Parathyroid adenoma (tissue), 2 donors: Measurements from ENCODE around the gene MLLT3.

ENCODE experiments used
- H2AFZ ChIP-seq: fragments of 300-600 bp; sonication (generic); one replicate; pipeline ENCODE4 v1.7.0; 2017; ENCODE audit warnings: antibody characterized with exemption, mild to moderate bottlenecking
- H3K27ac ChIP-seq: fragments of 300-600 bp; sonication (generic); one replicate; pipeline ENCODE4 v1.7.0; 2017
- H3K27me3 ChIP-seq: fragments of 300-600 bp; sonication (generic); one replicate; pipeline ENCODE4 v1.7.0; 2017; ENCODE audit warnings: low read length; ENCODE audit not compliant: control insufficient read depth, insufficient read depth
- H3K36me3 ChIP-seq: fragments of 300-600 bp; sonication (generic); one replicate; pipeline ENCODE4 v1.7.0; 2017; ENCODE audit warnings: low read length; ENCODE audit not compliant: control insufficient read depth, insufficient read depth
- H3K4me1 ChIP-seq: fragments of 300-600 bp; sonication (generic); one replicate; pipeline ENCODE4 v1.7.0; 2017; ENCODE audit warnings: control low read depth
- H3K4me2 ChIP-seq: fragments of 300-600 bp; sonication (generic); one replicate; pipeline ENCODE4 v1.7.0; 2017; ENCODE audit warnings: low read length
- H3K4me3 ChIP-seq: fragments of 300-600 bp; sonication (generic); one replicate; pipeline ENCODE4 v1.7.0; 2017; ENCODE audit warnings: low read depth, low read length
- H3K79me2 ChIP-seq: fragments of 300-600 bp; sonication (generic); one replicate; pipeline ENCODE4 v1.7.0; 2017; ENCODE audit warnings: control low read depth
- H3K9ac ChIP-seq: fragments of 300-600 bp; sonication (generic); one replicate; pipeline ENCODE4 v1.7.0; 2017; ENCODE audit warnings: mild to moderate bottlenecking
- H3K9me3 ChIP-seq: fragments of 300-600 bp; sonication (generic); one replicate; pipeline ENCODE4 v1.7.0; 2017; ENCODE audit warnings: low read length; ENCODE audit not compliant: control insufficient read depth
- TF ChIP-seq, protein P1 (sequence below): fragments of 300-600 bp; sonication (generic); IDR thresholded peaks from one replicate; pipeline ENCODE4 v1.7.0; 2017; ENCODE audit warnings: antibody characterized with exemption, mild to moderate bottlenecking
- donor health status: primary hyperparathyroidism.

The MLLT3 gene

DNA sequence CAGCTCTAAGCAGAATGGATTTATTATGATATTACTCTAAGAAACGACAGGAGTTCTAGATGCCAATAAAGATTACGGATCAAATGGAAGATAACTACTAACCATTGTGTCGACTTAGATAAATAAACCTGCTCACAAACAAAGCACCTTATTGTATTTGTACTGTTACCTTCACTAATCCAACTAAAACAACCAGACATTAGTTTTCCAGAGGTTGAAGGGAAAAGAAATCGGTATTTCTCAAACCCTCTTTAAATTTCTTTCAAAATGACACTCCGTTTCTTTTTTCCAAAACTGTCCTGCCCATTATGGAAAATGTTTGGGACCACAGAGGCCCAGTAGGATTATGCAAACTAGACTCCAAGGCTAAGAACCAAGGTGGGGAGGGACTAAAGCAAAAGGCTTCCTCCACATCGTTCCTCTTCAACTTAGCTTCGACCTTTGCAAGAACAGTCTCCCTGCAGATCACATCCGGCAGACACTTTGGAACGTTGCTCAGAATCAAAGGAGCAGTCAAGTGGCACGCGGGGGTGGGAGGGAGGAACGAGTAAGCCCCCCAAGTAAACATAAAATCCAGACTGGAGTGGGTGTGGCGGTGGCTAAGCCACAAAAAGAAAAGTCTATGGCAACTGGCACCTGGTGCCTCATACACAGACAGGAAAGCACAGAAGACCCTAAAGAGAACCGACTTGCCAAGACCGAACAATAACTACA is 2.7 kb downstream of the MLLT3 start:
- Histone ChIP-seq H3K79me2 (no peaks in the 10 kb centered on the region), H3K36me3 (no peaks in the 10 kb centered on the region), H3K4me1 (no peaks in the 10 kb centered on the region), H3K9ac (no peak overlapping the region), H3K4me2 (no peak overlapping the region), H3K27ac (no peak overlapping the region), H3K27me3 (no peaks in the 10 kb centered on the region), H3K4me3 (peak overlapping the region; percentile 89), H2AFZ (no peak overlapping the region), H3K9me3 (no peaks in the 10 kb centered on the region)
- TF ChIP-seq, protein P1, sequence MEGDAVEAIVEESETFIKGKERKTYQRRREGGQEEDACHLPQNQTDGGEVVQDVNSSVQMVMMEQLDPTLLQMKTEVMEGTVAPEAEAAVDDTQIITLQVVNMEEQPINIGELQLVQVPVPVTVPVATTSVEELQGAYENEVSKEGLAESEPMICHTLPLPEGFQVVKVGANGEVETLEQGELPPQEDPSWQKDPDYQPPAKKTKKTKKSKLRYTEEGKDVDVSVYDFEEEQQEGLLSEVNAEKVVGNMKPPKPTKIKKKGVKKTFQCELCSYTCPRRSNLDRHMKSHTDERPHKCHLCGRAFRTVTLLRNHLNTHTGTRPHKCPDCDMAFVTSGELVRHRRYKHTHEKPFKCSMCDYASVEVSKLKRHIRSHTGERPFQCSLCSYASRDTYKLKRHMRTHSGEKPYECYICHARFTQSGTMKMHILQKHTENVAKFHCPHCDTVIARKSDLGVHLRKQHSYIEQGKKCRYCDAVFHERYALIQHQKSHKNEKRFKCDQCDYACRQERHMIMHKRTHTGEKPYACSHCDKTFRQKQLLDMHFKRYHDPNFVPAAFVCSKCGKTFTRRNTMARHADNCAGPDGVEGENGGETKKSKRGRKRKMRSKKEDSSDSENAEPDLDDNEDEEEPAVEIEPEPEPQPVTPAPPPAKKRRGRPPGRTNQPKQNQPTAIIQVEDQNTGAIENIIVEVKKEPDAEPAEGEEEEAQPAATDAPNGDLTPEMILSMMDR: no peak

DNA sequence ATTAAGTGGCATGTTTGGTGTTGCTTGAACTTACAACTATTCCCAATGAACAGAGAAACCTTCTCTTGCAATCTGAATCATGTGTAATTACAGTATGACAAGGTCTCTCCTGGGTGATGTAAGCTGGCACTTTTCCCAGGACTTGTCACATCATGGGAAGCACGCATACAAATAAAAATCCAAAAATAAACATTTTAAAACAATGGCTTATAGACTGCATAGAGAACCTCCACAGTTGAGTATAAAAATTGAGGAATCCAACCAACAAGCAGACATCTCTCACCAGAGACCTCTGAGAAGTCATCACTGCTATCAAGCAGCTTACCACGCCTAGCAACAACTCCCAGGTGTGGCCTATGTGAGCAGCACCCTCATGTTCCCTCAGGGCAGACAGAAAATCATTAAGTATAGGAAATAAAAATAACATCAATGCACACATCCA is 3.9 kb downstream of the MLLT3 start:
- H3K79me2 ChIP-seq: no peaks in the 10 kb centered on the region
- no peaks in the 10 kb centered on the region for H3K9me3 ChIP-seq
- H3K36me3 ChIP-seq: no peaks in the 10 kb centered on the region
- no peaks in the 10 kb centered on the region for H3K27me3 ChIP-seq
- TF ChIP-seq, protein P1: no peak
- no peak overlapping the region for H3K9ac ChIP-seq
- H2AFZ ChIP-seq: no peak overlapping the region
- no peaks in the 10 kb centered on the region for H3K4me1 ChIP-seq
- no peak overlapping the region for H3K4me2 ChIP-seq
- no peak overlapping the region for H3K4me3 ChIP-seq
- H3K27ac ChIP-seq: no peak overlapping the region

DNA sequence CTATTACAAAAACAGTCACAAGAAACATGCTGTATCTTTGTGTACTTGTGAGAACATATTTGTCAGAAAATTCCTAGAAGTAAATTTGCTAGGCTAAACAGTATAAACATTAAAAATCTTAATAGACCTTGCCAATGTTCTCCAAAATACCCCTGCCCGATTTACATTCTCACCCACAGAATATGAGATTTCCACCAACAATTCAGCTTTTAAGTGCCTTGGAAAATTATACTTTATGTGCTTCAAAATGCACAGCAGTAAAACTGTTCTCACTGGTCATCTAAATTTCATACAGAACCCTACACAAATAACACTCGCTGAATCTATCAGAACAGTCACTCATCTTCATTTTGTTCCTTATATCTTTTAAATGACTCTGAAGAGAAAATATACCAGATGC is 5.5 kb downstream of the MLLT3 start:
- TF ChIP-seq, protein P1: no peak
- Histone ChIP-seq H3K36me3 (no peaks in the 10 kb centered on the region), H3K27ac (no peak overlapping the region), H3K9ac (no peak overlapping the region), H3K4me3 (no peak overlapping the region), H3K9me3 (no peaks in the 10 kb centered on the region), H3K27me3 (no peaks in the 10 kb centered on the region), H3K4me1 (no peaks in the 10 kb centered on the region), H3K79me2 (no peaks in the 10 kb centered on the region), H2AFZ (no peak overlapping the region), H3K4me2 (no peak overlapping the region)

DNA sequence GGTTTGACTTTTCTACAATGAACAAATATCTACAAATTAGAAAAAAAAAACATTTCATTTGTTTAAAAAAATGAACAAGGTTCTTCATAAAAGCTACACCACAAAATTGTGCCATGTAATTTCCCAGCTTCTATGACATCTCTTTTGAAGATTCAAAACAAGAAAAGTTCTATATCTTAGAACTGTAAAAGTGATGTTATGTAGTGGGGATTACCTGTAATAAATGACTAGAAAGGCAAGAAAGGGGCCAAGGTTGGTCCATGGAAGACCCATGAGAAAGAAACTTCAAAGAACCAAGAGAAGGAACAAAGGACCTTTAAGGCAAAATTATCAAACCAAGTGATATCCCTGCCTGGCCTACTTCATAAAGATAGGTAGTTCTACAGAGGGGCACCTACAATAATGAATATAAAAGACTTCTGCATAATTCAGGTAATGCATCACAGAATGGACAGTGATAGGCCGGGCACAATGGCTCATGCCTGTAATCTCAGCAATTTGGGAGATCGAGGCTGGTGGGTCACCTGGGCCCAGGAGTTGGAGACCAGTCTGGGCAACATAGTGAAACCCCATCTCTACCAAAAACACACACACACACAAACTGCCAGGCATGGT is 7.6 kb downstream of the MLLT3 start:
- Histone ChIP-seq H3K4me1 (no peaks in the 10 kb centered on the region), H3K27me3 (no peaks in the 10 kb centered on the region), H3K9ac (no peak overlapping the region)

More for the DNA sequence above, 7.6 kb downstream of the MLLT3 start:
- Histone ChIP-seq H2AFZ (no peak overlapping the region), H3K36me3 (no peaks in the 10 kb centered on the region), H3K27ac (no peak overlapping the region), H3K9me3 (no peaks in the 10 kb centered on the region), H3K4me3 (no peak overlapping the region), H3K79me2 (no peaks in the 10 kb centered on the region), H3K4me2 (no peak overlapping the region)
- TF ChIP-seq, protein P1: no peak
